ENCODE measurements around the gene CKB. TPM values are rescaled to one million over a fixed set of nuclear protein-coding genes. Genes with fewer than 3 reads are reported as not detected.

The CKB gene
- total RNA-seq, 1 donor, result 6.4 TPM

DNA sequence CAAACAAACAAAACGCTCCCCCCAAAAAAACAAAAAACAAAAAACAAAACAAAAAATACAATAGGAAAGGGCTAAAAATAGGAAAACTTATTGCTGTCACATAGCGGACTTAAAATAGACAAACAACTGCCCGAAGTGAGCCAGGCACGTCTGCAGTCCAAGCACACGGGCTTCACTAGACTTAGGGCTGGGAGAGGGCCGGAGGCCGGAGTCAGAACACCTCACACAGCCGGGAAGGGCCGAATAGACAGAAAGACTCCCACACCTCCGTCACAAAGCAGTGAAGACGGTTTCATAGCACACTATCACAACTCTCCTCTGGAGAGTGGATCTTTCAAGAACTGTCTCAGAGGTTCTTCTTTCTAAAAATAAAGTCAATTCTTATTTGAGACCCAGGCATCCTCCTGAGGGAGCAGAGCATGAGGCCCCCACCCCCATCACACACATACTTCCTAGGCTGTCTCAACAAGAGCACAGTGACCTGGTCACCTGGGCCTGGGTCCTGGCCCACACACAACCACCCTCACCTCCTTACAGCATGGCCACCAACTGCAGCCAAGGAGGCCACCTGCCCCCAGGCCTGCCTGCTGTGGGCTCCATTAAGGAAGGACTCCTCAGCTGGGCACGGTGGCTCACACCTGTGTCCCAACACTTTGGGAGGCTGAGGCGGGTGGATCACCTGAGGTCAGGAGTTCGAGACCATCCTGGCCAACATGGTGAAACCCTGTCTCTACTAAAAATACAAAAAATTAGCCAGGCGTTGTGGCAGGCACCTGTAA lies 33.1 kb upstream of the CKB start:
- Histone ChIP-seq H3K9me3 (ENCODE audit: low read depth, low read length) (no peaks in the 10 kb centered on the region), H3K4me3 (ENCODE audit: low read length) (no peak overlapping the region), H3K27me3 (ENCODE audit: insufficient read depth, low read length) (no peaks in the 10 kb centered on the region), H3K4me1 (ENCODE audit: insufficient read depth, low read length) (peaks cover 15% of the 10 kb centered on the region)

- no peaks in the 10 kb centered on the region for H3K27me3 ChIP-seq (ENCODE audit: insufficient read depth, low read length)
- no peak overlapping the region for H3K4me3 ChIP-seq (ENCODE audit: low read length)
- H3K9me3 ChIP-seq (ENCODE audit: low read depth, low read length), result no peaks in the 10 kb centered on the region
- no peaks in the 10 kb centered on the region for H3K4me1 ChIP-seq (ENCODE audit: insufficient read depth, low read length)
Measured at GRCh38 chr14:103552846-103553210, 30.2 kb upstream of the CKB start.

DNA sequence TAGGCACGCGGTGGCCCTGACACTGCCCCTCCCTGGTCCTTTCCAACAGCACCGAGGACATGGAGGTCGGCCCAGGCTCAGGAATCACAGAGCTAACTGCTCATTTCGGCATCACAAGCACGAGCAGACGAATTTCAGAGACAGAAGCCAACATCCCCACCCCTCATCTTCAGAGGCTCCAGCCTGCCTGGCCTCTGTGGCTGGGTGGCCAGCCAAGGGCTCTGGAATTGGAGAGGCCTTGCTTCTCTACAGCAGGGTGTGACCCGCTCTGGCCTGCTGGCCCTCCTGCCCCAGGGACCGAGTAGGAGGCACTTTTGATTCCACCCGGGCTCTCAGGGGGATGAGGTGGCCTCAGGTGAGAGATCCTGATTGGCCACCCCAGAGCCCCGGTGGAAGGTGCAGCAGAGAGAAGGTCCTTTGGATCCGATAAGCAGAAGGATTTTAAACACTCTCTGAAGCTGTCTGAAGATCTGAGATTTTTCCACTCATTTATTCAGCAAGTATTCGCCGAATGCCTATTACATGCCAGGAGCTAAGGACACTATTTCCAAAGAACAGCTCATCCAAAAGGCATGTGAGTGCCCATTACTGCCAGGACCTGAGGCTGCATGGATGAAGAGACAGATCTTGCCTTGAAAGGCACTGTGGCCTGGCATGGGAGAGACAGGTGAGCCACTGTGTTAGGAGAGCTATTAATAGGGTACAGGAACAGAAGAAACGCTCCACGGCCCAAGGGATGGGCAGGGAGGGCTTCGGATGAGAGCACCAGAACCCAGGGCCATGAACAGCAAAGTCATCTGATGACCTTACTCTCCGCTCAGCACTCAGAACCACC lies 29.6 kb upstream of the CKB start:
- Histone ChIP-seq H3K4me1 (ENCODE audit: insufficient read depth, low read length) (no peaks in the 10 kb centered on the region), H3K4me3 (ENCODE audit: low read length) (no peak overlapping the region), H3K27me3 (ENCODE audit: insufficient read depth, low read length) (no peaks in the 10 kb centered on the region), H3K9me3 (ENCODE audit: low read depth, low read length) (no peaks in the 10 kb centered on the region)

GRCh38 chr14:103551338-103551762 lies 28.7 kb upstream of the CKB start:
- Histone ChIP-seq H3K4me3 (ENCODE audit: low read length) (no peak overlapping the region), H3K4me1 (ENCODE audit: insufficient read depth, low read length) (no peaks in the 10 kb centered on the region), H3K9me3 (ENCODE audit: low read depth, low read length) (no peaks in the 10 kb centered on the region), H3K27me3 (ENCODE audit: insufficient read depth, low read length) (no peaks in the 10 kb centered on the region)

- H3K4me3 ChIP-seq (ENCODE audit: low read length), result no peak overlapping the region
- no peaks in the 10 kb centered on the region for H3K27me3 ChIP-seq (ENCODE audit: insufficient read depth, low read length)
- no peaks in the 10 kb centered on the region for H3K4me1 ChIP-seq (ENCODE audit: insufficient read depth, low read length)
- no peaks in the 10 kb centered on the region for H3K9me3 ChIP-seq (ENCODE audit: low read depth, low read length)
Measured at GRCh38 chr14:103550451-103551337, 28.1 kb upstream of the CKB start.

DNA sequence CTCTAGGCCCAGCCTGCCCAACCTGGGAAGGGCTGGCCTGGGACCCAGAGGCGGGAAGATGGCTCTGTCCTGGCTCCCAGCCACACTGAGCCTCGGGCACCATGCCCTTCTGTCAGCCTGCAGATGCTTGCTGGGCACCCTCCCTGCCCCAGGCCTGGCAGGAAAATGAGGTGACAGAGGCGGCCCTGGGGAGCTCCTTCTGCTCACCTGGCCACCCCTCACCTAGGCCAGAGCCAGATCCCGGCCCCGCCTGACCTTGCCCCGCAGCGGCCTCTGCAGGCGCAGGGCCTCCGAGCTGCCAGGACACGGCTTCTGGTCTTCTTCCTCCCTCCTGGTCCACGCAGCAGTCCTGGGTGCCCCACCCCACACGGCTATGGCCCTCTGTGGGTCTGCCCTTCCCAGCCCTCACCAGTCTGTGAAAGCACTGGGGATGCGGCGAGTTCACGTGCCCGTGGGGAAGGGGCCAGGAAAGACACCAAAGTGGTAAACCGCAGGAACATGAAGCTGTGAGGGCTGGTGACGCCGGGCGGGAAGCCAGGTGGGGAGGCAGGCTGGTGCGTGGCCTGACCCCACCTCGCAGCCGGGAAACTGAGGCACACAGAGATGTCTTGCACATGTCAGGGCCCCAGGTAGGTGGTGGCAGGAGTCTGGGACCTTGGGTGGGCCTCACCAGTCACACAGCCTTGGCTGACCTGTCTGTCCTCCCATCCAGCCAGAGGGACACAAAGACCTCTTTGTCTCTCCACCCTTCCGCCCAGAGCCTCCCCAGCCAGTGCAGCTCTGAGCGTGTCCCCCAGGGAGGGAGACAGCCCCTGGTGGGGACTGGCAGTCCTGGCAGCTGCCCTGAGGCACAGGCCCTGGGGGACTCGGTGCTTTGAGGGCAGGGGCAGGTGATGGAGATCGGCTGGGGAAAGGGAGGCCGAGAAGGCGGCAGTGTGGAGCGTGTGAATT lies 27.0 kb upstream of the CKB start:
- Histone ChIP-seq H3K4me1 (ENCODE audit: insufficient read depth, low read length) (no peaks in the 10 kb centered on the region), H3K4me3 (ENCODE audit: low read length) (no peak overlapping the region), H3K9me3 (ENCODE audit: low read depth, low read length) (no peaks in the 10 kb centered on the region), H3K27me3 (ENCODE audit: insufficient read depth, low read length) (no peaks in the 10 kb centered on the region)

DNA sequence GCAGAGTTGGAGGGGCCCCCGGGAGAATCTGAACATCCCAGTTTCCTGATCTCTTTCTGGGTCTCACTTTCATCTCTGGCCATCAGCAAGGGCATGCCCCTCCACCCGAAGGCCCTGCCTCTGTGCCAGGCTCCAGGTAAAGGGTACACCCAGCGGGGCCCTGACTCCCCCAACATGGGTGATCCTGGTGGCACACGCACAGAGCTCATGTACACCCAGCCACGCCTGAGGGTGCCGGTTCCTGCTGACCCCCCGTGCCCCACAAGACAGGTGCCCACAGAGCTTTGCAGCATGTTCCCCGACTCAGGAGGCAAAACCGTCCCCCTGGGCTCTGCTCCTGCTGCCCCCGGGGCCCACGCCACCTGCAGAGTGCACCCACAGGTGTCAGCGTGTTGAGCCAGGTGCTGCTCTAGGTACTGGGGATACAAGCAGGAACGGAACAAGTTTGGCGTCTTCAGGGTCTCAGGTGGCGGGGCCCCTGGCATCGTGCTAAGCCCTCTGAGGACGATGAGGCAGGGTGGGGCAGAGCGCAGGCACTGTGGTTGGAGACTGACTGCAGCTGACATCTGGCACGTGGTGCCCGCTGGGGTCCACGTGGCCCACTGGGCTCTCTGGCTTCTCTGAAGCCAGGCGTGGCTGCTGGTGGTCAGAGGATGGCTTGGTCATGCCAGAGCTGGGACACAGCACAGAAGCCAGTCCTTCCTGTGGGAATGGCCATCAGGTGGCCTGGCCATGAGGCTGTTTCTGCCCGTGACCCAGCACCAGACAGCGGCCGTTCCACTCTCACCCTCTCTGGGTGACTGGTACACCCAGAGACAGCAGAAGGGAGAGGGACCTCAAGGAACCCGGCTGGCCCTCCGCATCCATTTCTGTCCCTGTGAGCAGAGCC lies 26.1 kb upstream of the CKB start:
- Histone ChIP-seq H3K27me3 (ENCODE audit: insufficient read depth, low read length) (no peaks in the 10 kb centered on the region), H3K4me1 (ENCODE audit: insufficient read depth, low read length) (no peaks in the 10 kb centered on the region), H3K9me3 (ENCODE audit: low read depth, low read length) (no peaks in the 10 kb centered on the region), H3K4me3 (ENCODE audit: low read length) (no peak overlapping the region)

DNA sequence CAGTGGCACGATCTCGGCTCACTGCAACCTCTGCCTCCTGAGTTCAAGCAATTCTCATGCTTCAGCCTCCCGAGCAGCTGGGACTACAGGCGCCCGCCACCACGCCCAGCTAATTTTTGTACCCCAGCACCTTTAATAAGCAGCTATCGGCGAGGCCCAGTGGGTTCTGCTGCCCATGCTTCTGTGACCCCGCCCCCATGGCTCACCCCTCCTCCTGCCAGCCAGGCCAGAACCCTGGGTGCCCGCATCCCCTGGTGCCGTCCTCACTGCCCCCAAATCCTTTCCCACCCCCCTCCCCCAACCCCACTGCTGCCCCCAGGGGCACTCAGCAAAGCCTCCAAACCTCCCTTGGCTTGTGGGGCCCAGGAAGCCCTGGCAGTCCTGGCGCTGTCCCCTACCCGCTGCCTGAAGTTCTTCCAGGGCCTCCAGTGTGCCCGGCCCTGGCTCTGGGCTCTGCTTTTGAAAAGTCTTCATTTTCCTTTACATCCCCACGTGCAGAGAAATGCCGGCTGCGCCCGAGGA lies 25.4 kb upstream of the CKB start:
- H3K4me3 ChIP-seq (ENCODE audit: low read length), result no peak overlapping the region
- no peaks in the 10 kb centered on the region for H3K9me3 ChIP-seq (ENCODE audit: low read depth, low read length)
- H3K4me1 ChIP-seq (ENCODE audit: insufficient read depth, low read length), result no peaks in the 10 kb centered on the region
- no peaks in the 10 kb centered on the region for H3K27me3 ChIP-seq (ENCODE audit: insufficient read depth, low read length)

DNA sequence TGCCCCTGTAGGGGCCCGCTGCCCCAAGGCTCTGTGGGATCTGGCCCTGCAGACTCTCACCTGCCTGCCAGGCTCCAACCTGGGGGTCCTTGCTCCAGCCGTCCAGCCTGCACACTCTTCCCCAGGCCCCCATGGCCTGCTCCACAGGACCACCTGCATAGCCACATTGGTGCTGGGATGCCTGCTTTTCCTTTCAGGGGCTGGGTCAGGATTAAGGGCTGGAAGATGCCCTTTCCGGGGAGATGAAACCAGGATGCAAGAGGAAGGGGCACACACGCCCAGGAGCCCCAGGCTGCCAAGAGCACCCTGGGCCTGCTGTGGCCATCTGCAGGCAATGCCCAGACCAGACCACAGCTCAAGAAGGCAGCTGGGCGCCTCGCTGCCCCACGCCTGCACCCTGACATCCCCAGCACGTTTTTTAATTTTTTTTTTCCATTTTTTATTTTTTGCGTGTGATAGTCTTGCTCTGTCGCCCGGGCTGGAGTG lies 24.9 kb upstream of the CKB start:
- Histone ChIP-seq H3K9me3 (ENCODE audit: low read depth, low read length) (no peaks in the 10 kb centered on the region), H3K27me3 (ENCODE audit: insufficient read depth, low read length) (no peaks in the 10 kb centered on the region), H3K4me1 (ENCODE audit: insufficient read depth, low read length) (no peaks in the 10 kb centered on the region), H3K4me3 (ENCODE audit: low read length) (no peak overlapping the region)

- no peaks in the 10 kb centered on the region for H3K27me3 ChIP-seq (ENCODE audit: insufficient read depth, low read length)
- no peaks in the 10 kb centered on the region for H3K9me3 ChIP-seq (ENCODE audit: low read depth, low read length)
- H3K4me3 ChIP-seq (ENCODE audit: low read length), result no peak overlapping the region
- no peaks in the 10 kb centered on the region for H3K4me1 ChIP-seq (ENCODE audit: insufficient read depth, low read length)
Measured at GRCh38 chr14:103546652-103547454, 24.2 kb upstream of the CKB start.

DNA sequence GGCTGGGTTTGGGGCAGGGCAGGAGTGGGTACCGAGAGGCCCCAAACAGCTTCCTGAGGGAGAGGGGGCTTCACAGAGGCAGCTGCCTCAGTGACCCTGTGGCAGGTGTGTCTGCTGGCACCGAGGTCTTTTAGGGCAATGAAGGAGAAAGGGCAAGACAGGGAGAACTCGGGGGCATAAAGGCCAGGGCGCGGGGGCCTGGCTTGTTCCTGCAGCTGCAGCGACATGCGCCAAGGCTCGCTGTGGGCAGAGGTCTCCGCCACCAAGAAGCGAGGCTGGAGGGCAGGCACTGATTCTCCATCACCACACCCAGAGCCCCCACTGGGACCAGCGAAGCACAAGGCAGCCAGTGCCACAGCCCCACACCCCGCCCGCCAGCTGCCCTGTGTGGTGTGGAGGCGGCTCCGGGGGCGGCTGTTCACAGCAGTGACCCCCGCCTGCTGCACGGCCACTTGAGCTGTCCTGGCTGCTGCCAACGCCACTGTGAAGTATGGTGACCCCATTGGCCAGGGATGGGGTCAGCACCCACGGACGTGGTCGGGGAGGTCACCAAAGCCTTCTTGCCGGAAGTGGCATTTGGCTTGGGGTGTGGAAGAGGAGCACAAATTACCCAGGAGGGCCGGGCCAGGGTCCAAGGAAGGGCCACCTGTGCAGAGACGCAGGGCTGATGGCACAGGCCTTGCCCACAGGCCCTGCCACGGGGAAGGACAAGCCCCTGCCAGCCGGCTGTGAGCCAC lies 23.5 kb upstream of the CKB start:
- H3K9me3 ChIP-seq (ENCODE audit: low read depth, low read length), result no peaks in the 10 kb centered on the region
- no peak overlapping the region for H3K4me3 ChIP-seq (ENCODE audit: low read length)
- no peaks in the 10 kb centered on the region for H3K27me3 ChIP-seq (ENCODE audit: insufficient read depth, low read length)
- no peaks in the 10 kb centered on the region for H3K4me1 ChIP-seq (ENCODE audit: insufficient read depth, low read length)

All from mononuclear cell (primary cell).